HG02571 (cell line): ENCODE measurements around the gene TCERG1L.

Experiments
- ATAC-seq: cut with Tn5 transposase; IDR thresholded peaks from one replicate; pipeline ENCODE4 v1.9.1; 2021; ENCODE audit warnings: mild to moderate bottlenecking, moderate library complexity; ENCODE audit not compliant: unreplicated experiment

TCERG1L gene

DNA sequence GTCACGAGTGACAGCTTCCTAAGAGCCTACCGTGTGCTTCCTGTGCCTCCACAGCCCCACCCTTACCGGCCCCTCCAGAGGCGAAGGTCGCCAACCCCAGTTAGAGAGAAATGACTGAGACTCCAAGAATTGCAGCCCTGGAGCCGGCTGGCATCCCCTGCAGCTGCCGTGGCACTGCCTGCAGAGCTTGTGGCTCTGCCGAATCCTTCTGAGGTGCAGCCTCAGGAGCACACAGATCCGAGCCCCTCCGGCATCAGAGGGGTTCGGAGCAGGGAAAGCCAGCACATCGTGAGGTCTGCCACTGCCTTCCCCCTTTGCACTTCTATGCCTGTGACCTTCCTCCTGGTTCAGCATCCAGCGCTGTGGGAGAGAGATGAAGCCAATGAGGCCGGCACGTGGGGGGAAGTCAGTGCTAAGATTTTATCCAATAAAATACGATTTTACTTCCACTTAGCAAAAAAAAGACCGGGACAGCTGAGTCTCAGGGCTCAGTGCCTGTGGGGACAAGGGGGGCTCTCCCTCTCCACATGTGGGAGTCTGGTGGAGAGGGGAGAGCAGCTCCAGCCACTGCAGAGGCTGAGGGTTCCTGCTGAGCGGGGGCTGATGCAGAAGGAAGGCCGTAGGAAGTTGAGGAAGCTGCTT is 80.1 kb downstream of the TCERG1L start:
- ATAC-seq = no peak

- no peak for ATAC-seq
Observed at GRCh38 chr10:131230641-131231322, 80.7 kb downstream of the TCERG1L start.

- no peak for ATAC-seq
Observed at GRCh38 chr10:131230166-131230565, 81.4 kb downstream of the TCERG1L start.

- ATAC-seq = no peak
Observed at GRCh38 chr10:131227163-131227740, 84.3 kb downstream of the TCERG1L start.

GRCh38 chr10:131226446-131227162 is 84.9 kb downstream of the TCERG1L start:
- no peak for ATAC-seq

DNA sequence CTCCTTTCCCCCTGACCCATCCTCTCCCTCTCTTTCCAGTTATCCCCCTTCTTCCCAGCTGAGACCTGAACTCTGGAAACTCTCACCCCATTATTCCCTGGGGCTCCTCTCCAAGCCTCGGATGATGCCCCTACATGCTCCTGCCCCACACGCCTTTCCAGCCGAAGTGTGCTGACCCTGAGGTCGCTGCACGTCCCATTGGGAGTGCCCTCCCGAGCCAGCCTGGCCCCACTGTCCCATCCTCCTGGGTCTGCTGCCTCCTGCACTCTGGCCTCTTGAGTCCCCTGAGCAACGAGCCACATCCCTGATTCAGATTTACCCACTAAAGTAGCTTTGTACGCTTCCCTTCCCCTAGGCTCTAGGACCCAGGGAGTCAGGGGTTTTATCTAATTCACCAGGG is 87.4 kb downstream of the TCERG1L start:
- no peak for ATAC-seq

- ATAC-seq = no peak
Observed at GRCh38 chr10:131223422-131223821, 88.1 kb downstream of the TCERG1L start.

GRCh38 chr10:131222986-131223385 is 88.5 kb downstream of the TCERG1L start:
- no peak for ATAC-seq

DNA sequence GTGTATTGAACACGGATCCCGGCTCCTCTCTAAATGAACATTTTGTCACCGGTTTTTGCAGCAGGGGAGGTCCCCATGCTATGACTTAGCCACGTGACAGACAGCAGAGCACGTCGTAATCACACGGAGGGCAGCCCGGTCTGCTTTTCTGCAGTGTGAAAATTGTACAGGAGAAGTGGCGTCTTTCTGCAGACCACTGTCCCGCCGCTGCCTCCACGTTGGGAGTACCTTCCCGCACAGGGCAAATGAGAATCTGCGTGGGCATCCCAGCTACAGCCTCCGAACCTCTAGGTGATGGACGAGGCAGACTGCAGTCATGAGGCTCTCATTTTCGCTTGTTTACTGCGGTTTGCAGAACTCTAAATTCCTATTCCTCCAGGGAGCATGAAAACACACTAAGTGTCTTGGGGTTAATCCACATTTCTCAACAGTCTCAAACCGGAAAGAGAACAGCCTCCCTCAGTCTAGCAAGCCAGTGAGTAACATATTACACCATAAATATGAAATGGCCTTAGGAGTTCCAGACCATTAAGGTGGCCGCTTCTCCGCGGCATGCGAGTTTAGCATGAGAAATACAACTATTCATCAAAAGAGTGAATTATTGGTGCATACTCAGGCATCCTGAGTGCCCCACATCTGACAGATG is 89.8 kb downstream of the TCERG1L start:
- ATAC-seq = no peak

- no peak for ATAC-seq
Observed at GRCh38 chr10:131220601-131221171, 90.8 kb downstream of the TCERG1L start.

DNA sequence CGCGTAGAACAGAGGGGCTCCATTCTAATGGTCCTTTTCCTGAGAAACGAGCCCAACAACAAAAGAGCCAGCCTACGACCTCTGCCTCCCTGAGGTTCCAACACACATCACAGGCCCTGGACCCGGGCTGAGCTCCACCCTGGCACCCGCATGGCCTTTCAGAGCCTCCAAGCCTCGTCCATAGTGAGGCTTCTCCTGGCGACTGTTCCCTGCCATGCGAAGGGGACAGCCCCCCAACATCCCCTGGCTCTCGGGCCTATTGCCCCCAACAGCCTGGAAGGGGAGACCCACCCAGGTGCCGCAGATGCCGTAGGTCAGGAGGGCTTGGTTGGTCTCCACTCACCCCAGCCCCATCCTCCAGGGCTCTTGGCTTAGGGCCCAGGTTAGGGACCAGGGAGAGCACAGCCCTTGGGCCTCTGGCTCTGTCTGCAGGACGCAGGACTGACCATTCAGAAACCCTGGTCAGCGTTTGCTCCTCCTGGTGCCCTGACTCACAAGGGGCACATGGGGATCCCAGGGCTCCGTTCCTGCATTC is 91.5 kb downstream of the TCERG1L start:
- no peak for ATAC-seq

- no peak for ATAC-seq
Observed at GRCh38 chr10:131219584-131219886, 92.0 kb downstream of the TCERG1L start.

DNA sequence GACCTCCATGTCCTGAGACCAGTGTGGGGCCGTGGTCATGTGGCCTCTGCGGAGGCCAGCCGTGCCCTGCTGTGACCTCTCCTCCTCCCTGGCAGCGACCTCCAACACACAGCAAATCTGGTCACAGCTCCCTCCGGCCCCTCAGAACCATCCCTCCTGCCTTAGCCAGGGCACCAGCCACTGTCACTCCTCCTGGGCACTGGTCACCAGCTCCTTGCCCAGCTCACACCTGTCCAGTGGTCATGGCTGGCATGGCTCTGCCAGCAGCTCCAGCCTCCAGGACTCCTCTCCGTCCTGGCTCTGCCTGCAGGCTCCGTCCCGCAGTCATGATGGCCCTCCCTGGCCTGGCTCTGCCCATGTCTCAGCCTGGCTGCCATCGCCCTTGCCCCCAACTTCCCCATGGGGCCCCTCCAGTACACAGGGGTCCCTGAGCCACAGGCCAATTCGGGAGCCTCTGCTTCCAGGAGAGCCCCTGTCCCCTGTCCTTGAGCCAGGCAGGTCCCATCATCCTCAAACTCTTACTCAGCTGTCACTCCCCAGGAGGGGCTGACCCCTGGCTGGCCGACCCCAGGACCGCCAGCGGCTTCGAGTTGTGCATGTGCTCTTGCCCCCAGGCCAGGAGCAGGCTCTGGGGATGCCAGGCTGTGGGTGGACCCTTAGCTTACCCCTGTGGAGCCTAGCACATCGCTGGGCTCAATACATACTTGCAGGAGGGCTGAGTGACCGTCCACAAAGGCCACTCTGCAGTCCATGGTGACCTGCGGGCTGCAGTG is 92.5 kb downstream of the TCERG1L start:
- no peak for ATAC-seq

DNA sequence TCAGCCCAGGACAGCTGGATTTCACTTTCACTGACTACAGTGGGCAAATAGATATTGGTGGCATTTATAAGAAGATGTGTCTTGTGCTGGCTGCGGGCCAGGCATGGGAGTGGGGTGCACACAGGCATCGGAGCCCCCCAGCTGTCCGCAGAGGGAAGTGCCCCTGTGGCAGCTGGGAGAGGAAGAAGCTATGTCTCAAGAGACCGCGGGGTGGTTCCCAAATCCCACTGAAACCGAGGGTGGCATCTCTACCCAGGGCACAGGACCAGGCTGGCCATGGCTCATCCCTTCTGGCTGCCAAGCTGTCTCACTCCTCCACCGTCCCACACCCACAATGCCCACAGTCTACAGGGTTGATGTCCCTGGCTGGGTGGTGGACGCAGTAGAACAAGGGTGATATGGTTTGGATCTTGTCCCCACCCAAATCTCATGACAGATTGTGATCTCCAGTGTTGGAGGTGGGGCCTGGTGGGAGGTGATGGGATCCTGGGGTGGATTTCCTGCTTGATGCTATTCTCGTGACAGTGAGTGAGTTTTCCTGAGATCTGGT is 94.8 kb downstream of the TCERG1L start:
- ATAC-seq = no peak

DNA sequence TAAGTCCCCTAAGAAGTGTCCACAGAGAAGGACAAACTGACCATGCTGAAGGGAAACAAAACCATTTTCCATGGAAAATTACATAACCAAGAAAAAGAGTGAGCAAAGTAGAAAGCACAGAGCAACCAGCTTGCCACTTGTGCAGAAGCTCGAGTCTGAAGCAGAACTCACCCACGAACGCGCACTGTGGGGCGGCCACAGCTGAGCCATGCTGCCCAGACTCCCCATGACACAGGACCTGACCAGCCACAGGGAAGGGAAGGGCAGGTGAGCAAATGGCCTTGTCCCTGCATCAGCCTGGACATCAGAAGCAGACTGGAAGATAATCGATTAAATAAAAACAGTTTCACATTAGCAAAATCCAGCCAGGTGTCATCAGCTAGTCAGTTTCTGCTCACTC is 95.7 kb downstream of the TCERG1L start:
- no peak for ATAC-seq

DNA sequence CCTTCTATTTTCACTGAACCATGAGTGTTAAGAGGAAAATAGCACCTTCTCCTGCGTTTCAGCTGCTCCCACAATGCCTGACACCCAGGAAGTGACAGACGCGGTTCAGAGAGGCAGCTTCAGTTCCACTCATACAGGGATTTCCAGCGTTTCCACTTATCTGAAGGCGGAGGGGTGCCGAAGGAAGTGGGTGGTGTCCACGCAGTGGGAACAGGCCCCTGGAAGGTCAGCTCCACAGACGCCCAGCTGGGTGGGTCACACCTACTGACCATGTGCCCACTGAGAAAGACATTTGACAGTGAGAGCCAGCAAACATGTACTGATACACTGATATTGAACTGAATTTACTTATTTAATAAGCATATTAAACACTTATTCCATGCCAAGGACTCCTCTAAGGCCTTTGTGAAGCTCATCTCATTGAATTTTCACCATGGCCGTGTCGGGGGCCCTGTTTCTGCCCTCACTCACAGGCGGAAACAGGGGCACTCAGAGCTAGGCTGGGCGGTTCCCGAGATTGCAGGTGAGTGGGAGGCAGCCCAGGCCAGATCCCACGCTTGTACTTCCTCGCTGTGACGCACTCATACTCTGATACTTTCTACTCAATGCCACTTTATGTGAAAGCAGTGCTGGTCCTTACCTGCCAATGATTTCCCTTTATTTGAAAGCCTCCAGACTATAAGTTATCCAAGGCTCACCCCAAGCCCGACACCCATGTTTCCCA is 96.8 kb downstream of the TCERG1L start:
- ATAC-seq = no peak

DNA sequence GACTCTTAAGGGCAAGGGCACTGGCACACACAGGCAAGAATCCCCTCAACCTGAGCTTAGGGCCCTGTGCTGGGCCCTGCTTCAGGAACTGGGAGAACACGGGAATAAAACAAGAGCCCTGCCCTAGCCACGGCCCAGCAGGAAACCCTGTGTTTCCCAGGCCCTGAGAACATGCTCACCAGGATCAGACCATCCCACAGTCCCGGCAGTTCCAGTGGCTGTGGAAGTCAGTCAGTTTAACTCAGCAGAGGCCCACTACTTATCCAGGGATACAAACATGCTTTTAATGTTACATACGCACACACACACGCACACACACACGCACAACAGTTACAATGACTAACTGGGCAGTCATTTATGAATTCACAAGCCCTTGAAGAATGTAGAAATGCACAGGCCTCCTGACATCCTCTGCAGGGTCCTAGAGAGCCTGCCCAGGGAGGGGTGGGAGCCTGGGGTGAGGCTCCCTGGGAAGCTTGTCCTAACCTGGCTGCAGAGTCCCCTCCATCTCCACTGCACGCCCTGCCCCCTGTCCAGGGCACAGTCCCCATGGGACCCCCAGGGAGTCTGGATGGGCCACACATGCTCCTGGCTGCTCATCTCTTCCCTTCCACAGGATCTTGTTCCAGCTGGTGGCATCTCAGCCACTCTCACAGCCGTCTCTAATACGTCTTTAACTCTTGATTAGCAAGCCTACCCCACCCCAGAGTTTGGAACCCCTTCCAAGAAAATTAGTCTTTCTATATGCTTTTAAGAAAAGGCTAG is 97.6 kb downstream of the TCERG1L start:
- no peak for ATAC-seq

GRCh38 chr10:131212763-131213325 is 98.7 kb downstream of the TCERG1L start:
- ATAC-seq = no peak
